WTC11 (cell line): ENCODE measurements around the gene PDCD1LG2. TPM values are rescaled to one million over a fixed set of nuclear protein-coding genes. Genes with fewer than 3 reads are reported as not detected.

Source experiments
- ATAC-seq: fragments of 200-7000 bp; cut with Tn5 transposase; 2 replicates; pipeline ENCODE4 v1.10.0; 2021; ENCODE audit warnings: mild to moderate bottlenecking, moderate library complexity
- CTCF ChIA-PET: fragments of 300-600 bp; sonication (Branson Sonifier 250); formaldehyde crosslinking; loops from one replicate; lab custom pipeline; 2021; ENCODE audit warnings: antibody characterized with exemption; lab: Charles Lee
- POLR2A ChIA-PET: fragments of 350-600 bp; sonication (Branson Sonifier 250); formaldehyde crosslinking; loops from one replicate; lab custom pipeline; 2021; ENCODE audit warnings: antibody characterized with exemption; lab: Charles Lee
- DNase-seq: peaks from one replicate; pipeline ENCODE4 v3.0.0; 2021; ENCODE audit warnings: low spot score
- H3K27ac Mint-ChIP-seq: 2 replicates; pipeline ENCODE4 v1.8.0; 2021; ENCODE audit warnings: mixed read lengths
- H3K27me3 Mint-ChIP-seq: 2 replicates; pipeline ENCODE4 v1.8.0; 2021; ENCODE audit warnings: low read depth, mild to moderate bottlenecking, moderate library complexity, mixed read lengths
- H3K36me3 Mint-ChIP-seq: 2 replicates; pipeline ENCODE4 v1.8.0; 2021; ENCODE audit warnings: mixed read lengths
- H3K4me1 Mint-ChIP-seq: 2 replicates; pipeline ENCODE4 v1.8.0; 2022; ENCODE audit warnings: mixed read lengths
- H3K4me3 Mint-ChIP-seq: 2 replicates; pipeline ENCODE4 v1.8.0; 2021; ENCODE audit warnings: mild to moderate bottlenecking, moderate library complexity, mixed read lengths
- H3K9me3 Mint-ChIP-seq: 2 replicates; pipeline ENCODE4 v1.8.0; 2021; ENCODE audit warnings: mixed read lengths
- CREB1 ChIP-seq: sonication (generic); formaldehyde crosslinking; IDR thresholded peaks from 2 replicates; pipeline ENCODE4 v1.8.0; 2023; ENCODE audit warnings: mild to moderate bottlenecking, missing genetic modification reagents
- CREM ChIP-seq: sonication (generic); formaldehyde crosslinking; IDR thresholded peaks from 2 replicates; pipeline ENCODE4 v1.8.1; 2022; ENCODE audit warnings: mild to moderate bottlenecking, missing genetic modification reagents, moderate library complexity
- ELF4 ChIP-seq: sonication (generic); formaldehyde crosslinking; IDR thresholded peaks from 2 replicates; pipeline ENCODE4 v1.8.1; 2022; ENCODE audit warnings: low read depth, mild to moderate bottlenecking, moderate library complexity, missing genetic modification reagents
- ESRRA ChIP-seq: sonication (generic); formaldehyde crosslinking; IDR thresholded peaks from 2 replicates; pipeline ENCODE4 v1.8.1; 2022; ENCODE audit warnings: mild to moderate bottlenecking, missing genetic modification reagents, borderline replicate concordance
- FOXJ3 ChIP-seq: sonication (generic); formaldehyde crosslinking; IDR thresholded peaks from 2 replicates; pipeline ENCODE4 v1.9.0; 2021; ENCODE audit warnings: missing genetic modification reagents, mild to moderate bottlenecking, borderline replicate concordance
- FOXK1 ChIP-seq: sonication (generic); formaldehyde crosslinking; IDR thresholded peaks from 2 replicates; pipeline ENCODE4 v1.8.0; 2022; ENCODE audit warnings: mild to moderate bottlenecking, moderate library complexity, missing genetic modification reagents
- HMGA2 ChIP-seq: fragments of 250-450 bp; sonication (Bioruptor Pico); IDR thresholded peaks from 2 replicates; pipeline ENCODE4 v1.4.0; 2021; ENCODE audit warnings: mild to moderate bottlenecking, moderate library complexity
- JAZF1 ChIP-seq: fragments of 250-450 bp; sonication (Bioruptor Pico); IDR thresholded peaks from 2 replicates; pipeline ENCODE4 v1.9.0; 2021; ENCODE audit warnings: moderate library complexity, mild to moderate bottlenecking, inconsistent platforms
- NR2C2 ChIP-seq: sonication (generic); formaldehyde crosslinking; IDR thresholded peaks from 2 replicates; pipeline ENCODE4 v1.8.0; 2022; ENCODE audit warnings: mild to moderate bottlenecking, missing genetic modification reagents
- TCF7 ChIP-seq: sonication (generic); formaldehyde crosslinking; IDR thresholded peaks from 2 replicates; pipeline ENCODE4 v1.8.0; 2022; ENCODE audit warnings: mild to moderate bottlenecking, low read depth, missing genetic modification reagents, moderate library complexity
- TEAD4 ChIP-seq: sonication (generic); formaldehyde crosslinking; IDR thresholded peaks from 2 replicates; pipeline ENCODE4 v1.8.0; 2022; ENCODE audit warnings: mild to moderate bottlenecking, missing genetic modification reagents
- ZNF219 ChIP-seq: sonication (generic); formaldehyde crosslinking; IDR thresholded peaks from 2 replicates; pipeline ENCODE4 v1.8.0; 2023; ENCODE audit warnings: missing genetic modification reagents, mild to moderate bottlenecking, borderline replicate concordance
- ZNF232 ChIP-seq: sonication (generic); formaldehyde crosslinking; IDR thresholded peaks from 2 replicates; pipeline ENCODE4 v1.8.0; 2022; ENCODE audit warnings: mild to moderate bottlenecking, missing genetic modification reagents
- ZNF416 ChIP-seq: fragments of 250-450 bp; sonication (Bioruptor Pico); IDR thresholded peaks from 2 replicates; pipeline ENCODE4 v1.9.0; 2021; ENCODE audit warnings: mild to moderate bottlenecking, inconsistent platforms
- total RNA-seq: library from RNA; stranded (reverse); gene quantifications from 3 replicates; pipeline ENCODE4 v1.2.3, GENCODE V29; 2021
- TF ChIP-seq, protein P1 (sequence below): sonication (generic); formaldehyde crosslinking; IDR thresholded peaks from 2 replicates; pipeline ENCODE4 v1.8.1; 2022; ENCODE audit warnings: mild to moderate bottlenecking, missing genetic modification reagents, moderate library complexity, borderline replicate concordance
- TF ChIP-seq, protein P2 (sequence below): fragments of 200-600 bp; IDR thresholded peaks from 2 replicates; pipeline ENCODE4 v1.8.0; 2022; ENCODE audit warnings: antibody characterized with exemption
- TF ChIP-seq, protein P3 (sequence below): sonication (generic); formaldehyde crosslinking; IDR thresholded peaks from 2 replicates; pipeline ENCODE4 v1.8.0; 2023; ENCODE audit warnings: missing genetic modification reagents
- TF ChIP-seq, protein P4 (sequence below): sonication (generic); formaldehyde crosslinking; IDR thresholded peaks from 2 replicates; pipeline ENCODE4 v1.8.1; 2022; ENCODE audit warnings: low read depth, mild to moderate bottlenecking, moderate library complexity, missing genetic modification reagents, borderline replicate concordance
- TF ChIP-seq, protein P5 (sequence below): sonication (generic); formaldehyde crosslinking; IDR thresholded peaks from 2 replicates; pipeline ENCODE4 v1.8.0; 2022; ENCODE audit warnings: mild to moderate bottlenecking, missing genetic modification reagents
- TF ChIP-seq, protein P6 (sequence below): sonication (generic); formaldehyde crosslinking; IDR thresholded peaks from 2 replicates; pipeline ENCODE4 v1.8.1; 2023; ENCODE audit warnings: mild to moderate bottlenecking, missing genetic modification reagents, moderate library complexity

PDCD1LG2 gene
- total RNA-seq, 1 experiment from 2014 or later, result not detected

DNA sequence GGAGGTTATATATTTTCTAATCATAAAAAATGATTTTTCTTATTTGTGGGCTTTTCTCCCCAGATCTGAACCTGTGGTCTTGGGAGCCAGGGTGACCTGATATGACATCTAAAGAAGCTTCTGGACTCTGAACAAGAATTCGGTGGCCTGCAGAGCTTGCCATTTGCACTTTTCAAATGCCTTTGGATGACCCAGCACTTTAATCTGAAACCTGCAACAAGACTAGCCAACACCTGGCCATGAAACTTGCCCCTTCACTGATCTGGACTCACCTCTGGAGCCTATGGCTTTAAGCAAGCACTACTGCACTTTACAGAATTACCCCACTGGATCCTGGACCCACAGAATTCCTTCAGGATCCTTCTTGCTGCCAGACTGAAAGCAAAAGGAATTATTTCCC is 59.6 kb downstream of the PDCD1LG2 start:
- ChIA-PET POLR2A (no interaction called here), CTCF (interaction anchor here (1.3 to 2.1 kb wide), 2 partner anchors 31 to 119 kb away, joined by 5 to 7 read pairs; partner anchors contain the start of gene CD274)
- Mint-ChIP-seq H3K4me1 (peaks cover 6% of the 10 kb centered on the region), H3K27ac (no peak overlapping the region), H3K9me3 (peaks cover 3% of the 10 kb centered on the region), H3K27me3 (no peaks in the 10 kb centered on the region), H3K4me3 (no peak overlapping the region), H3K36me3 (no peaks in the 10 kb centered on the region)
- TF ChIP-seq, protein P1, sequence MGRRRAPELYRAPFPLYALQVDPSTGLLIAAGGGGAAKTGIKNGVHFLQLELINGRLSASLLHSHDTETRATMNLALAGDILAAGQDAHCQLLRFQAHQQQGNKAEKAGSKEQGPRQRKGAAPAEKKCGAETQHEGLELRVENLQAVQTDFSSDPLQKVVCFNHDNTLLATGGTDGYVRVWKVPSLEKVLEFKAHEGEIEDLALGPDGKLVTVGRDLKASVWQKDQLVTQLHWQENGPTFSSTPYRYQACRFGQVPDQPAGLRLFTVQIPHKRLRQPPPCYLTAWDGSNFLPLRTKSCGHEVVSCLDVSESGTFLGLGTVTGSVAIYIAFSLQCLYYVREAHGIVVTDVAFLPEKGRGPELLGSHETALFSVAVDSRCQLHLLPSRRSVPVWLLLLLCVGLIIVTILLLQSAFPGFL (CRISPR knock-in tag), result no peak
- no peak for TF ChIP-seq ZNF232
- TF ChIP-seq, protein P2, sequence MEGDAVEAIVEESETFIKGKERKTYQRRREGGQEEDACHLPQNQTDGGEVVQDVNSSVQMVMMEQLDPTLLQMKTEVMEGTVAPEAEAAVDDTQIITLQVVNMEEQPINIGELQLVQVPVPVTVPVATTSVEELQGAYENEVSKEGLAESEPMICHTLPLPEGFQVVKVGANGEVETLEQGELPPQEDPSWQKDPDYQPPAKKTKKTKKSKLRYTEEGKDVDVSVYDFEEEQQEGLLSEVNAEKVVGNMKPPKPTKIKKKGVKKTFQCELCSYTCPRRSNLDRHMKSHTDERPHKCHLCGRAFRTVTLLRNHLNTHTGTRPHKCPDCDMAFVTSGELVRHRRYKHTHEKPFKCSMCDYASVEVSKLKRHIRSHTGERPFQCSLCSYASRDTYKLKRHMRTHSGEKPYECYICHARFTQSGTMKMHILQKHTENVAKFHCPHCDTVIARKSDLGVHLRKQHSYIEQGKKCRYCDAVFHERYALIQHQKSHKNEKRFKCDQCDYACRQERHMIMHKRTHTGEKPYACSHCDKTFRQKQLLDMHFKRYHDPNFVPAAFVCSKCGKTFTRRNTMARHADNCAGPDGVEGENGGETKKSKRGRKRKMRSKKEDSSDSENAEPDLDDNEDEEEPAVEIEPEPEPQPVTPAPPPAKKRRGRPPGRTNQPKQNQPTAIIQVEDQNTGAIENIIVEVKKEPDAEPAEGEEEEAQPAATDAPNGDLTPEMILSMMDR, result no peak
- no peak for TF ChIP-seq CREB1
- TF ChIP-seq, protein P3, sequence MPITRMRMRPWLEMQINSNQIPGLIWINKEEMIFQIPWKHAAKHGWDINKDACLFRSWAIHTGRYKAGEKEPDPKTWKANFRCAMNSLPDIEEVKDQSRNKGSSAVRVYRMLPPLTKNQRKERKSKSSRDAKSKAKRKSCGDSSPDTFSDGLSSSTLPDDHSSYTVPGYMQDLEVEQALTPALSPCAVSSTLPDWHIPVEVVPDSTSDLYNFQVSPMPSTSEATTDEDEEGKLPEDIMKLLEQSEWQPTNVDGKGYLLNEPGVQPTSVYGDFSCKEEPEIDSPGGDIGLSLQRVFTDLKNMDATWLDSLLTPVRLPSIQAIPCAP (CRISPR knock-in tag), result no peak
- DNase-seq (no peak), ATAC-seq (no peak)

DNA sequence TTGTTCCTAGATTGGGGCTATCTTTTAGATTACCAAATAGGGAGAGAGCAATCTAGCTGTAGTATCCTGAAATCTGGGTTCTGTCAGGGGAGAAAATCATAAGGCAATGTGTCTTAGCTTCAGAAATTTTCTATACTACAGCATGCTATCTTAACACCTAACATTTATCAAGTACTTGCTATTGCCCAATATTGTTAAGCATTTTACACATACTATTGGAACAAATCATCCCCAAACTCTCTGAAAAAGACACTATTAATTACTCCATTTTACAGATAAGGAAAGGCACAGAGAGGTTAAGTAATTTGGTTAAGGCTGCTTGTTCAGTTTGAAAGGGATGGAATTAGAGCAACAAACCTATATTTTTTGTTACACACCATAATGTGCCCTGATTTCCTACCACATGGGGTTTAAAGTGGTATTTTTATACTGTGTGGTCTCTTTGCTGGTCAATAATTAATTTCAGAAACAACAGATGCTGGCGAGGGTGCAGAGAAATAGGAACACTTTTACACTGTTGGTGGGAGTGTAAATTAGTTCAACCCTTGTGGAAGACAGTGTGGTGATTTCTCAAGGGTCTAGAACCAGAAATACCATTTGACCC is 61.4 kb downstream of the PDCD1LG2 start:
- ChIA-PET CTCF (interaction anchor here (2.1 kb wide), 1 partner anchor 121 kb away, joined by 7 read pairs; the partner anchor contains the start of gene CD274), POLR2A (no interaction called here)
- no peaks in the 10 kb centered on the region for H3K36me3 Mint-ChIP-seq
- TF ChIP-seq ZNF416 (CRISPR knock-in tag), result no peak
- no peak for TF ChIP-seq ZNF219 (CRISPR knock-in tag)
- TF ChIP-seq, protein P4, sequence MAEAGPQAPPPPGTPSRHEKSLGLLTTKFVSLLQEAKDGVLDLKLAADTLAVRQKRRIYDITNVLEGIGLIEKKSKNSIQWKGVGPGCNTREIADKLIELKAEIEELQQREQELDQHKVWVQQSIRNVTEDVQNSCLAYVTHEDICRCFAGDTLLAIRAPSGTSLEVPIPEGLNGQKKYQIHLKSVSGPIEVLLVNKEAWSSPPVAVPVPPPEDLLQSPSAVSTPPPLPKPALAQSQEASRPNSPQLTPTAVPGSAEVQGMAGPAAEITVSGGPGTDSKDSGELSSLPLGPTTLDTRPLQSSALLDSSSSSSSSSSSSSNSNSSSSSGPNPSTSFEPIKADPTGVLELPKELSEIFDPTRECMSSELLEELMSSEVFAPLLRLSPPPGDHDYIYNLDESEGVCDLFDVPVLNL (CRISPR knock-in tag), result no peak
- TF ChIP-seq FOXK1 (CRISPR knock-in tag), result no peak
- no peak for TF ChIP-seq JAZF1 (CRISPR knock-in tag)
- TF ChIP-seq CREM, result no peak
- TF ChIP-seq HMGA2 (CRISPR knock-in tag), result no peak
- TF ChIP-seq, protein P5, sequence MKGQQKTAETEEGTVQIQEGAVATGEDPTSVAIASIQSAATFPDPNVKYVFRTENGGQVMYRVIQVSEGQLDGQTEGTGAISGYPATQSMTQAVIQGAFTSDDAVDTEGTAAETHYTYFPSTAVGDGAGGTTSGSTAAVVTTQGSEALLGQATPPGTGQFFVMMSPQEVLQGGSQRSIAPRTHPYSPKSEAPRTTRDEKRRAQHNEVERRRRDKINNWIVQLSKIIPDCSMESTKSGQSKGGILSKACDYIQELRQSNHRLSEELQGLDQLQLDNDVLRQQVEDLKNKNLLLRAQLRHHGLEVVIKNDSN (CRISPR knock-in tag), result no peak
- no peak for TF ChIP-seq TCF7 (CRISPR knock-in tag)
- TF ChIP-seq NR2C2 (CRISPR knock-in tag), result no peak
- no peak for TF ChIP-seq FOXJ3 (CRISPR knock-in tag)
- no peak for TF ChIP-seq ESRRA (CRISPR knock-in tag)
- no peak for TF ChIP-seq TEAD4 (CRISPR knock-in tag)
- no peak for TF ChIP-seq ELF4
- TF ChIP-seq, protein P6, sequence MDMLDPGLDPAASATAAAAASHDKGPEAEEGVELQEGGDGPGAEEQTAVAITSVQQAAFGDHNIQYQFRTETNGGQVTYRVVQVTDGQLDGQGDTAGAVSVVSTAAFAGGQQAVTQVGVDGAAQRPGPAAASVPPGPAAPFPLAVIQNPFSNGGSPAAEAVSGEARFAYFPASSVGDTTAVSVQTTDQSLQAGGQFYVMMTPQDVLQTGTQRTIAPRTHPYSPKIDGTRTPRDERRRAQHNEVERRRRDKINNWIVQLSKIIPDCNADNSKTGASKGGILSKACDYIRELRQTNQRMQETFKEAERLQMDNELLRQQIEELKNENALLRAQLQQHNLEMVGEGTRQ (CRISPR knock-in tag), result no peak
- no peak for TF ChIP-seq ZNF232
- TF ChIP-seq, protein P1 (CRISPR knock-in tag), result no peak
- no peak for DNase-seq
- no peak overlapping the region for H3K27ac Mint-ChIP-seq
- no peak overlapping the region for H3K4me3 Mint-ChIP-seq
- peaks cover 6% of the 10 kb centered on the region for H3K4me1 Mint-ChIP-seq
- H3K9me3 Mint-ChIP-seq, result peaks cover 6% of the 10 kb centered on the region
- no peak for ATAC-seq
- no peaks in the 10 kb centered on the region for H3K27me3 Mint-ChIP-seq
